Effector memory CD4-positive, alpha-beta T cell (primary cell): Measurements from ENCODE around the gene ZNF106.

Experiments used
- DNase-seq, 3 donors: peaks; one replicate each; pipeline ENCODE4 v3.0.0-alpha.2; 2020
- H3K27ac ChIP-seq: 2 replicates; pipeline ENCODE4 v1.7.0; 2013; ENCODE audit warnings: mild to moderate bottlenecking, low read length, moderate library complexity; ENCODE audit not compliant: insufficient read depth, poor library complexity, severe bottlenecking
- H3K27me3 ChIP-seq: replicated peaks from 2 replicates; pipeline ENCODE4 v1.7.0; 2013; ENCODE audit warnings: mild to moderate bottlenecking, low read length; ENCODE audit not compliant: insufficient read depth, control insufficient read depth, poor library complexity, severe bottlenecking
- H3K36me3 ChIP-seq: 2 replicates; pipeline ENCODE4 v1.7.0; 2013; ENCODE audit warnings: mild to moderate bottlenecking, low read length, moderate library complexity; ENCODE audit not compliant: control insufficient read depth, insufficient read depth
- H3K4me1 ChIP-seq: 2 replicates; pipeline ENCODE4 v1.7.0; 2013; ENCODE audit warnings: low read length, mild to moderate bottlenecking; ENCODE audit not compliant: control insufficient read depth, insufficient read depth, poor library complexity, severe bottlenecking
- H3K4me3 ChIP-seq: 2 replicates; pipeline ENCODE4 v1.7.0; 2013; ENCODE audit warnings: low read length, low read depth, mild to moderate bottlenecking; ENCODE audit not compliant: insufficient read depth, poor library complexity, severe bottlenecking
- H3K9me3 ChIP-seq: 2 replicates; pipeline ENCODE4 v1.7.0; 2013; ENCODE audit warnings: mild to moderate bottlenecking, low read length, moderate library complexity; ENCODE audit not compliant: control insufficient read depth

Gene ZNF106

DNA sequence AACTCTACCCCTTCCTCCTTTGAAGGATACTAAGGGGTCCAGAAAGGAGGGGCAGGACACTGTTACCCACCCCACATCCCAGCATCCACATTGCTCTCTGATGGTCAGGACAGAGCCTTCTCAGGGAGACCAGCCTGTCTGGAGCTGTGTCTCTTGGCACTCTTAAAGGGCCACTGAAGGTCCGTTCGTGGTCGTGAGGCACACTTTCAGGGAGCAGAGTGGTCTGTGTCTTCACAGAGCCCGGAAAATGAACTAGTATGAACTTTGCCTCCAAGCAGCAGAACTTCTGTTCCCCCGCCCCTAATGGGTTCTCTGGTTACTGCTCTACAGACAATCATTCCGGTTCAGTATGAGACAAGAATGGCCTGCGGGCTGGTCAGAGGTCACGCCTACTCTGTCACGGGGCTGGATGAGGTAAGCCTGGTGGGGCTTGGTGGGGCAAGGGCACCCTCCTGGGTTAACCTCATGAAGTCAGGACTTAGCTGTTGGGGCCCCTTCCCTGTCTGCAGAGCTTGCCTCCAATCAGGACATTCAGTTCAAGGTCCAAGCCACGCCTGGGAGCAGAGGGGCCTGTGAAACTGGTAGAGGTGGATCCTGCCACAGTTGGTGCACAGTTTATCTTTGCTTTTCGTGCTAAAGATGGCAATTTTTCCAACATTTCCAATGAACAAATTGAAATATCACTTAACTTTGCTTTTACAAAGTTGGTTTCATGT is 98.5 kb downstream of the ZNF106 start:
- H3K4me3 ChIP-seq: no peak overlapping the region
- H3K27me3 ChIP-seq: no peaks in the 10 kb centered on the region
- DNase-seq: no peak
- no peaks in the 10 kb centered on the region for H3K4me1 ChIP-seq
- no peak overlapping the region for H3K27ac ChIP-seq
- no peaks in the 10 kb centered on the region for H3K9me3 ChIP-seq
- H3K36me3 ChIP-seq: no peaks in the 10 kb centered on the region

DNA sequence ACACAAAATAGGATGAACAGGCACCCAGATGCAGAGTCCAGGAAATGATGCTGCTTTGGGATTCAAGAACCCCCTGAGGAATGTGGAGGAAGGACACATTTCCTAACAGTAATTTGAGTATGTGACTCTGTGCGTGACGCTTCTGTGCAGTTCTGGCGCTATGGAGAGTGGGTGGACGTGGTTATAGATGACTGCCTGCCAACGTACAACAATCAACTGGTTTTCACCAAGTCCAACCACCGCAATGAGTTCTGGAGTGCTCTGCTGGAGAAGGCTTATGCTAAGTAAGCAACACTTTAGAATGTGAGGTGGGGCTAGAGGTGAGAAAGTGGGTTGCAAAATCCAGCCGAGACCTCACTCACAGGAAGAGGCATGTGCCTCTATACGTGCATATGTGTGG is 103.3 kb downstream of the ZNF106 start:
- no peak for DNase-seq
- Histone ChIP-seq H3K9me3 (no peaks in the 10 kb centered on the region), H3K4me1 (no peaks in the 10 kb centered on the region)

DNA sequence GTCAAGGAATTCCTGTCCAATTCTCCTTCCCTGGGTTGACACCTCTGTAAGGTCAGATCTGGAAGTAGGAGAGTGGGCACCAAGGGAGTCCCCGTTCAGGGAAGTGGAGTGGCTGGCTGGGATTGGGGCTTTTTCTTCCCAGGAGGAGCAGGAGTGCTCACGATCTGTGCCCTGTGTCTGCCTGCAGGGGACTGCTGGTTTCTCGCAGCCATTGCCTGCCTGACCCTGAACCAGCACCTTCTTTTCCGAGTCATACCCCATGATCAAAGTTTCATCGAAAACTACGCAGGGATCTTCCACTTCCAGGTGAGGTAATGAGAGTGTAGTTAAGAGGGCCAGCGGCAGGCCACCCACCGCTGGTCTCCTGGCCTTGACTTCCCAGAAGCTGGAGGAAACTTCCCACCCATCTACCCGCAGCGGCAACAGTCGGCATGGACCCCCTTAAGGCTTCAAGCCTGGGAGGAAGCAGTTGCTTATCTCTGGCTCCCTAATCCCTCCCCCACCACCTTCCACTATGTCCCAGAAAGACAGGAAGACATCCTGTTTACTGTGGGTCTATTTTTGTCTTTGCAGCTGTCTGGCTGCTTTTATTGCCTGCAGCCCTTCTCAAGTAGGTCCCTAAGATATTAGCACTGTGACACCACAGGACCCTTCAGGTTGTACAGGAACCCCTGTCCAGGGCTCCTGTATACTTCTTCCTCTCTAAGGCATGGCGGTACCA is 104.8 kb downstream of the ZNF106 start:
- Histone ChIP-seq H3K4me1 (no peaks in the 10 kb centered on the region), H3K27me3 (no peaks in the 10 kb centered on the region), H3K27ac (no peak overlapping the region), H3K9me3 (no peaks in the 10 kb centered on the region), H3K4me3 (no peak overlapping the region), H3K36me3 (no peaks in the 10 kb centered on the region)
- no peak for DNase-seq

More for the DNA sequence above, 103.3 kb downstream of the ZNF106 start:
- Histone ChIP-seq H3K36me3 (no peaks in the 10 kb centered on the region), H3K27me3 (no peaks in the 10 kb centered on the region), H3K4me3 (no peak overlapping the region), H3K27ac (no peak overlapping the region)

DNA sequence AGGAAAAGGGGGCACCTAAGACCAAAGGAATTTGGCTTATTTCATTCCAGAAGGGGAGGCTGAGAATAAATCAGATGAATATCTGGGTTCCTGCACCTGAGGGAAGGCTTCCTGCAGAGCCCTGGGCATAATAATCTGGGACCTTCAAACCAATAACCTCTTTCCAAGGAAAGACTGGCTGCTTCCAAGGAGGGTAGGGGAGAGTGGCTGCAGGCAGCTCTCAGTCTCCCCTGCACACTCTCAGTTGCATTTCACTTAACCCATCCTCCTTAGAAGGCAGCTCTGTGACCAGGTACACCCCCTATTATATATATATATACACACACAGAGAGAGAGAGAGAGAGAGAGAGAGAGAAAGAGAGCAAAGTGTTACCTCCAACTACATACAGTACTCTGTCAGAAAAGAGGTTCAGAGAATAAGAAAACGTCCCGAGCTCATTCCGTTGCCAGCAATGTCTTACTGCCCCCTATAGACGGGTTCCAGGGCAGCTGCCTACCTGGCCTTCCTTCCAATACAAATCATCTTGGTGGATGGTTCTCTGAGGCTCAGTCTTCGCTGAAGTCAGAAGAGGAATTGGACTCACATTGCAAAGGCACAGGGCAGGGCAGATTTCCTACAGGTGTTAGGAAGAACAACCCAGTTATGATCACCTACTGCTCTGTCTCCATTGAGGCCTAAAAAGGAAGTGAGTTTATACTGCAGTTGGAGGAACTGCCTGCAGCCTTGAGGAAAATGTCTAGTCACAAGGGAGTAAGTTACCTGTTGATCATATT is 105.5 kb downstream of the ZNF106 start:
- no peaks in the 10 kb centered on the region for H3K27me3 ChIP-seq
- no peaks in the 10 kb centered on the region for H3K36me3 ChIP-seq
- no peak for DNase-seq
- no peak overlapping the region for H3K4me3 ChIP-seq
- no peaks in the 10 kb centered on the region for H3K4me1 ChIP-seq
- H3K27ac ChIP-seq: no peak overlapping the region
- H3K9me3 ChIP-seq: no peaks in the 10 kb centered on the region

DNA sequence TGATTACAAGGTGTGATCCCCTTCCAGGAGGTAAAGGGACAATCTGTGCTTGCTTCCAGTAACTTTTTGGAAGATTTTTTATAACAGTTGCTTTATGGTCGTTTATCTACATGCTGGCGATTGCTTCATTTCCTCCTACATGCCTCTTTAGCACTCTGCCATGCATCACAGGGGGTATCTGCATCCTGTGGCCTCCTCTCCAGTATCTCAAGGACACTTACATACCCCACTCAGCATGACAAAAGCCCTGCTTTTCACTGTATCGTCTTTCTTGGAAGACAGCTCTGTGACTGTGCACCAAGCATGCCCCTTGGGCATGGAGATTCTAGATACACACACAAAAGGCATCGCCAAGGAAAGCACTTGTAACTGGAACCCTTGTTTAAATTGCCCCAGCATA is 106.3 kb downstream of the ZNF106 start:
- Histone ChIP-seq H3K4me1 (no peaks in the 10 kb centered on the region), H3K36me3 (no peaks in the 10 kb centered on the region), H3K9me3 (no peaks in the 10 kb centered on the region), H3K27me3 (no peaks in the 10 kb centered on the region), H3K4me3 (no peak overlapping the region), H3K27ac (no peak overlapping the region)
- DNase-seq: no peak

DNA sequence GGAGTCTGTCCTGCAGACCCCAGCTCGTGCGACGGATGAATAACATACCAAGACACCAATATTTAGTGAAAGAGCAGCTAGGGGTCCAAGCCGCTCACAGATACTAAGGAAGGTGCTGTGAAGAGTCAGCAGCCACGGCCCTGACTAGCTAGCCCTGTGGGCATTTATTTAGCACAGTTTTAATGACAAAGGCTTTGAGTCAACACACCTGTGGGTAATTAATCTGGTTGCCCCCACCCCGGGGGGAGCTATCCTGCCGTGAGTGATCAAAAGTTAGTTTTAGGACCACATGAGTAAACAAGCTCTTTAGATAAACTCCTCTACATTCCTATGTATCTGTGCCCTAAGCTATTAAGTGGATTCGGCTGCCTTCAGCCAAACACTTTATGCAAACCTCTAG is 112.9 kb downstream of the ZNF106 start:
- no peak overlapping the region for H3K4me3 ChIP-seq
- H3K27me3 ChIP-seq: no peaks in the 10 kb centered on the region
- H3K9me3 ChIP-seq: no peaks in the 10 kb centered on the region
- no peak for DNase-seq
- no peaks in the 10 kb centered on the region for H3K36me3 ChIP-seq
- H3K27ac ChIP-seq: no peak overlapping the region
- no peaks in the 10 kb centered on the region for H3K4me1 ChIP-seq

DNA sequence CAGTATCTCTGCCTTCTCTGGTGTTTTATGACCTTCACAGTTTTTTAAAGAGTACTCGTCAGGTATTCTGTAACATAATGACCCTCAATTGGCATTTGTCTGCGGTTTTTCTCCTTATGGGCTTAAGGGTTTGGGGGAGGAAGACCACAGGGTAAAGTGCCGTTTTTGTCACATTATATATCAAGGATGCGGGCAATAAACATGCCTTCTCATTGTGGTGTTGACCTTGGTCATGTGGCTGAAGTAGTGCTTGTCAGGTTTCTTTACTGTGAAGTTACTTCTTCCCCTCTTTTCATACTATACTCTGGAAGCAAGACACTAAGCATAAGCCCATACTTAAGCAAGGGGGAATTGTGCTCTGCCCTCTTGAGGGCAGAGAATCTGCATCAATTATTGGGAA is 115.0 kb downstream of the ZNF106 start:
- Histone ChIP-seq H3K36me3 (no peaks in the 10 kb centered on the region), H3K27me3 (no peaks in the 10 kb centered on the region), H3K27ac (no peak overlapping the region), H3K4me3 (no peak overlapping the region), H3K9me3 (no peaks in the 10 kb centered on the region), H3K4me1 (no peaks in the 10 kb centered on the region)
- DNase-seq: no peak

DNA sequence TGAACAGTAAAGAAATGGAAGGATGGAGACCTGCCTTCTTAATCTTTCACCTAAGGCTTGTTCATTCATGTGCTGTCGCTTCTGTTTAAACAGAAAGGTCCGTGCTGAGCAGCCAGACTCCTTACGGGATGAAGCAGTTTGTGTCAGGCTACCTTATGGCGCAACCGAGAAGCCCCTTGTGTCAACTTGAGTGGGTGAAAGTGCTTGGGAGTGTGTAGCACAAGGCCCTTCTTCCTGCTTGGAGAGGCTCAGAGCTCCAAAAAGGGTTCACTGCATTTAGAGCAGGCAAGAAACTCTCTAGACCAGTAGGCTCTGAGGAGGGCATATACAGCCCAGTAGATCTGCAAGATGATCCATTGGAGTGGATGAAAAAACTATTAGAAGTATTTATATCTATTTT is 115.7 kb downstream of the ZNF106 start:
- Histone ChIP-seq H3K9me3 (no peaks in the 10 kb centered on the region), H3K27ac (no peak overlapping the region), H3K4me3 (no peak overlapping the region), H3K36me3 (no peaks in the 10 kb centered on the region), H3K4me1 (no peaks in the 10 kb centered on the region), H3K27me3 (no peaks in the 10 kb centered on the region)
- DNase-seq: no peak

DNA sequence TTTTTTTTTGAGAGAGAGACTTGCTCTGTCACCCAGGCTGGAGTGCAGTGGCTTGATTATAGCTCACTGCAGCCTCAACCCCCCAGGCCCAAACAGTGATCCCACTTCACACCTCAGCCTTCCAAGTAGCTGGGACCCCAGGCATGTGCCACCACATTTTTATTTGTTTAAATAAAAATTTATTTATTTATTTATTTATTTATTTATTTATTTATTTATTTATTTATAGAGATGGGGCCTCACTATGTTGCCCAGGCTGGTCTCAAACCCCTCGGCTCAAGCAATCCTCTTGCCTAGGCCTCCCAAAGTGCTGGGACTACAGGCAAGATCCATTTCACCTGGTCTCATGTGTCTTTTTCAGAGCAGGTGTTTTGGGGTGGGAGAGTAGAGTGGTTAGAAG is 116.1 kb downstream of the ZNF106 start:
- H3K27me3 ChIP-seq: no peaks in the 10 kb centered on the region
- no peak for DNase-seq
- no peaks in the 10 kb centered on the region for H3K9me3 ChIP-seq
- H3K36me3 ChIP-seq: no peaks in the 10 kb centered on the region
- H3K27ac ChIP-seq: no peak overlapping the region
- no peak overlapping the region for H3K4me3 ChIP-seq
- no peaks in the 10 kb centered on the region for H3K4me1 ChIP-seq

DNA sequence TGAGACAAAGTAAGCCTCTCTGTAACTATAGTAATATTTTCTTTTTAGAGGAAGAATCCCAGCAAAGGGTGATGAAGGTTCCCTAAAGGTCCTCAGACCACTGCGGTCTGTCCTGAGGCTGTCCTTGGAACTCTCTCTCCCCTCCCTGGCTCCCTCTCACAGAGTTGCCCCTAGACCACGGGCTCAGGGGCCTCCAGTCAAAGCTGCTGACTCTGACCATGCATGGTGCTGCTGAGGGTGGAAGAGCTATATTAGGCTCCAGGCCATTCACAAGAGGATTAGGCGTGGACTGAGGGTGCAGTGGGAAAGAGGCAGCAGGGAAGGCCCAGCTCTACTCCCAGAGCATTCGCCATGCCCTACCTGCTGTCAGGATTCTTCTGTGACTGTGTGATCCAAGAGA is 117.0 kb downstream of the ZNF106 start:
- no peaks in the 10 kb centered on the region for H3K4me1 ChIP-seq
- no peaks in the 10 kb centered on the region for H3K27me3 ChIP-seq
- no peaks in the 10 kb centered on the region for H3K36me3 ChIP-seq
- no peaks in the 10 kb centered on the region for H3K9me3 ChIP-seq
- DNase-seq: no peak
- no peak overlapping the region for H3K27ac ChIP-seq
- H3K4me3 ChIP-seq: no peak overlapping the region
